Right kidney (tissue), 1 donor: ENCODE data around the gene PARVB.
A peak's percentile ranks its signal among the peaks of the same experiment; 100 is the strongest.

Experiments used
- DNase-seq: peaks from one replicate; pipeline ENCODE4 v3.0.0-alpha.2; 2016

The PARVB gene

DNA sequence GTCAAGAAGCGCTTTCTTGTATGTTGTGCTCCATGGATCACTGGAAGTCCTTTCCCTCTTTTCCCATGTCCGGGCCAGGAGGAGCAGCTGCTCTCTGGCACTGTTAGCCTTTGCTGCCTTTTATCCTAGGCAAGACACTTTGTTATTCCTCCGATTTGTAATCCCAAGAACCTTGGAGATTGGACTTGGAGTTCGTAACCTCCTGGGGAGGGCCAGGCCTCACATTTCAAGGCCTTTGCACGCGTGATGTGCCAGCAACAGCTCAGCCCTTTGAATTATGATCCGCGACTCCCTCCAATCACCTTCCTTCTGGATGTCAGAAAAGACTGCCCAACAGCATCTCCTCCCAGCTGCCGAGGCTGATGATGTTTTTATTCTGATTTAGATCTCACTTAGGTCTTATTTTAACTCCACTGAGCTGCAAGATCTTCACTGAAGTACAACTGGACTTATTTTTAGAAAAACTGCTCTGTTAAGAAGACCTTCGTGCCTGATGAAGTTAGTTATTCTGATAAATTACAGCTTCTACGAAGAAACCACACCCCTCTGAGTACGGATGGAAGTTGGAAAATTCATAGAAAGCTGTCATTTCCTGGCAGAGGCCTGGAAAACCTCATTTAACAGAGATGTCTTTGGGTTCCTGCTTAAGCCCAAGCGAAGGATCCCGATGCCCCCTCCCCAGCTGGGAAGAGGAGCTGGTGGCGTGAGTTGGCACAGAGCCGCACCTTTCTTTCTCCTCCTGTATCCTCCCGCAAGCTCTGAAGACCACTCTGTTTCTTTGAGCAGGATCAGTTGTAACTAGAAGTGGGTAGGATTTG, 62.4 kb downstream of the PARVB start:
- DNase-seq: peak; percentile 45

DNA sequence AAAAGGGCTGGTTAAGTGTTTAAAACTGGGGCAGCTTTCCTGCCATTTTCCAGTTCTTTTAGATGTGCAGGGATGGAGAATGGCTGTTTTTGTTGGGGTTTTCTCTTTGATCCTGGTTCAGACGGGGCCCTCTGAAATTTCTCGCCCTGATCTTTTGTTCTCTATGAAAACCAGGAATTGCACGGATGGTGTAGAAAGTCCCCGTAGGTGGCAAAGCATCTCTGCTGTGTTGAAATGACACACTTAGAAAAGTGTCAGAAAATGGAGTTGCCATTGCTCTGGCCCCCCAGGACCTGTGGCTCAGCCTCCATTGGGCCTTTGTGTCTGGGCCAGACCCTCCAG, 63.0 kb downstream of the PARVB start:
- DNase-seq: no peak

DNA sequence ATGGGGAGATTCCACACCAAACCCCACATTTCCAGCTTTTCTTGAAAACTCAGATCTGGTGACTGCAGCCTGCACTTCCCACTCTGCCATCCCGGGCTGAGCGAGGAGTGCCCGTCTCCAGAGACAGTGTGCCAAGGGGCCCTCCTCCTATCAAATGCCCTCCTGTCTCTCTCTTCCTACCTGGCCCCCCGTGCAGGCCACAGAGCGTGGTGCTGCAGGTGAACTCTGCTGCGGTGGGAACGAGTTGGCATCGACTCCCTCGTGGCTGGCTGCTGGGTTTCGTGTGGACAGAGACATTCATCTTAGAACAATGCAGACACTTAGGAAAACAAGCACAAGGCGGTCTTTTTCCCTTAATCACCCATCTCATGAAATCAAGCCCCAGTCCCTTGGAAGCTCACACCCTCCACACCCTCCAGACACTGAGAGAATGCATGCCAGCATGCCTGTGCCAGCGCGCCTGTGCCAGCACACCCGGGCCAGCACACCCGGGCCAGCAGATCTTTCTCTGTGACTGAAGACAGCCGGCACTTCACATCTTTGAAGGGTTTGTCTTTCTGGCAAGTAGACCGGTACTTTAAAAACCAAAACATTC, 65.0 kb downstream of the PARVB start:
- no peak for DNase-seq

DNA sequence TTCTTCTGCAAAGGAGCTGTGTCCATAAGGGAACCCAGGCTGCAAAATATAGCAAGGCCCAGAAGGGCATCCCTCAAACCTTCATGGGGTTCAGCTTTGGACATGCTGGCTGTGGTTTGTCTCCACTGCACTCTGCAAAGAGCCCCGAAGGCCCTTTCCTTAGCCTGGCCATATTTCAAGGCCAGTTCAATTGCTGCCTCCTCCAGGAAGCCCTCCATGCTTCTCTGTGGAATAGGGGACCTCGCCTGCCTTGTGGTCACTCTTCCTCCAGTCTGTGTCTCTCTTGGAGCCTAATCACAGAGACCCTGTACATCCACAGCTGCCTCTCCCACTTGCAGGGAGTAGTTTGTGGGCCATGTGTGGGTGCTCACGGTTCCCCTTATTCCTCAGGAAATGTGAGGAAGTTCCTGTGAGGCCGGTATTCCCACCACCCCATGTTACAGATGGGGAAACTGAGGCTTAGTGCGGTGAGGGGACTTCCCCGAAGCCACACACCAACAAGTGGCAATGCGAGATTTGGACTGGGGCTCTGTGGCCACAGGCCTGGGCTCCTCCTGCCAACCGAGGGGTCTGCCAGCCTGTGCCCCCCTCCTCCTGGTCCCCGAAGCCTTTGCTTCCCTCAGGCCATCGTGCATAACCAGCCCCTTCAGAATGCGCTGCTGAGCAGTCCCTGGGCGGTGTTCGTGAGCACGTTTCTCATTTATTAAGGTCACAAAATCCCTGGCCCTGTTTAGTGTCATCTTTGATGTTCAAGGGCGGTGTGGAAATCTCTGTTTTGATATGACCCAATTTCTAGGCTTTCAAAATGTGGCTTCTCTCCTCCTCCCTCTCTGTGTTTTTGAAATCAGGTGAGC, 65.8 kb downstream of the PARVB start:
- no peak for DNase-seq

DNA sequence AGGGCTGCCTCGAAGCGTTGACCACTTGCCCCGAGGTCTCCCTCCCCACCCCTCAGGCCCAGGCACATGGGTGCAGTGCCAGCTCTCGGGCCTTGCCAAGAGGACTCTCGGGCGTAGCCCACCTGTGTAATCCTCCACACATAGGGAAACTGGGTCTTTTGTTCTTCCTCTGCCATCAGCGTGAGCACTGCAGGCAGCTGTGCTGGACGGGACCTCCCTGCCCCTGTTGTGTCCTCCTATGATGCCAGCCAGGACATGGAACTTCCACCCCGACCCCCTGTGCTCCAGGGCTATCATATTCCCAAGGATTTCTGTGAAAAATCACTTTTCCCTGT, 66.4 kb downstream of the PARVB start:
- DNase-seq: no peak

DNA sequence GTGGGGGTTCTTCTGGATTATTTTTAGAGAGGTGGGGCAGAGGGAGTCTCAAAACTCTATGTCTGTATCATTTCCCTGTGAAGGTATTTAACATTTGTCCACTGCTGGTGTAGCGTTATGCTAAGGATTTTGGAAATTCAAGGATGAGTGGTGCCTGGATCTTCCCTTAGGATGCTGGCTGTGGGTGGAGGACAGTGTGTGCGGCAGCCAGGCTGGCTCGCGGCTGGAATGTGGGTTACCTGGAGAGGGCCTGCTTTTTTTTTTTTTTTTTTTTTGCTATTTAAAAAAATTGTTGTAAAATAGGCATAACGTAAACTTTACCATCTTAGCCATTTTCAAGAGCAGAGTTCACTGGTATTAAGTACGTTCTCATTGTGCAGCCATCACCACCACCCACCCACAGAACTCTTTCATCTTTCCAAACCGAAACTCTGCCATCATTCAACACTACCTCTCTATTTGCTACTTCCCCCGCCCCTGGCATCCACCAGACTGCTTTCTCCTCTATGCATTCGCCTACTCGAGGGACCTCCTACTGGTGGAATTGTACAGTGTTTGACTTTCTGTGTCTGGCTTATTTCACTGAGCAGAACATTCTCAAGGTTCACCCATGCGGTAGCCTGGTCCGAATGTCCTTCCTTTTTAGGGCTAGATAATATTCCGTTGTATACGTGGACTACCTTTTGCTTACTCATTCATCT, 67.1 kb downstream of the PARVB start:
- no peak for DNase-seq

DNA sequence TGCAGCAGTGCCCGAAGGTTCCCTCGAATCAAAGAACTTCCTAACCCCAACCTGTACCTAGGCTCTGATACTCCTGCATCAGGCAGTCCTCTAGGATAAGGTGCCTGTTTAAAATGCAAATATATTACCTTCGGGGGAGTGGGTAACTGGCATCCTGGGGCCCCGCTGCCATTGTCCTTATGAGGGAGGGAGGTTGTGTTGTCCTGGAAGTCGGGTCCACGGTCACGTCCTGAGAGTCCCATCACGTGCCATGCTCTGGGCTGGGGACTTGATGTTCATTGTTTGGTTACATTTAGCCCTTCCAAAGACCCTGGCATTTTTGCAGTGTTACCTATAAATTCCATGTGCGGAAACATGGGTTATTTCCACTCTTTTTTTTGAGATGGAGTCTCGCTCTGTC, 67.6 kb downstream of the PARVB start:
- DNase-seq: no peak

DNA sequence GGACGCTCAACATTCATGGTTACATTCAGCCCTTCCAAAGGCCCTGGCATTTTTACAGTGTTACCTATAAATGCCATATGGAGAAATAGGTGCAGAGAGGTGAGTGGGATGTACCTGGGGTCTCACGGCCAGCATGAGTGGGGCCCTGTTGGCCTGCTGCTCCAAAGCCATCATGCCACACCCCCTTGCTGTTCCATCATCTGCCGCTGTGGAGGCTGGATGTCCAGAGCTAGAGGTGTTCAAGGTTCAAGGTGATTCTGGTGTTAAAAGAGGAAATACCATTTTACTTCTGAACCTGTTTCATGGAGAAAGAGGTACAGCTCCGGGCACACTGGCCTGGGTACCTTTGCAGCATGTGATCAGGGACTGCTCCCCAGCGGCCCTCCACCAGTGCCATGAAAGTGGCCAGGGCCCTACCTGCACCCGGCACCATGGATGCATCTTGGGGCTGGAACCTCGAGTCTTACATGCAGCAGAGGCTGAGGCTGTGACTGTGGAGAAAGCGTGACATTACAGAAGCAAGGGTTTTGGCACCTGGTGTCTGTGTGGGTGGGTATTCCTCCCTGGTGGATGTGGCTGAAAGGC, 68.6 kb downstream of the PARVB start:
- DNase-seq: no peak

DNA sequence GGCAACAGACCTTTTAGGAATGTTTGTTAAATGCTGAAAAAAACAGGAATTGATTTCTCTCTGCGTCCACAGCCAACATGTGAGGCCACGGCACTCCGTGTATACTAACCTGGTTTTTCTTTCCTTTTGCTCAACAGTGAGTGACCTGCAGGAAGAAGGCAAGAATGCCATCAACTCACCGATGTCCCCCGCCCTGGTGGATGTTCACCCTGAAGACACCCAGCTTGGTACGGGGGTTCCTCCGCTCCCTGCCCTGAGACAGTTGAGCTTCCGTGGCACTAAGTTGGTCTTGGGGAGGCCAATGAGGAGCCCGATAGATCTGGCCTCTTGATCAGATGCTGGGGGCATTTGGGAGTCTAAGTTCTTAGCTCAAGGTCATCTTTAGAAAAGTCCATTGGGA, 69.7 kb downstream of the PARVB start:
- DNase-seq: no peak

DNA sequence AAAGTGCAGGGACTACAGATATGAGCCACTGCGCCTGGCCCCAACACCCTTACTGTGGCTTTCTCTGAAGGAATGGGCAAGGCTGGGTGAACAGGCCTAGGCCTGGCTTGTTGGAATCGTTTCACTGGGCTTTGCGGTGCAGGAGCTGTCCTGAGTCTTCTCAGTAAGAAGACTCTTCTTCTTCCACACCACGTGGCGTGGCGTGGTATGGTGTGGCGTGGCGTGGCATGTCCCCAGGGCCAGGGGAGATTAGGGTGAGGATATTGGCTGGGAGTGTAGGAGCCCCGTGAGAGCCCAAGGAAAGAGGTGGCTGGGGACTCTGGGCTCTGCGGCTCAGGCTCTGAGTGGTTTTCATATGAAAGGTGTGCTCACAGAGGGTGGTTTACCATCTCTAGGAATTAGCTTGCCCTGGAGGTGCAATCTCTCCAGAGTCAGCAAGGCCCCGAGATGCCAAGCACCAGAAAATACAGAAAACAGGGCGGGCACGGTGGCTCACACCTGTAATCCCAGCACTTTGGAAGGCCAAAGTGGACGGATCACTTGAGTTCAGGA, 70.7 kb downstream of the PARVB start:
- no peak for DNase-seq

DNA sequence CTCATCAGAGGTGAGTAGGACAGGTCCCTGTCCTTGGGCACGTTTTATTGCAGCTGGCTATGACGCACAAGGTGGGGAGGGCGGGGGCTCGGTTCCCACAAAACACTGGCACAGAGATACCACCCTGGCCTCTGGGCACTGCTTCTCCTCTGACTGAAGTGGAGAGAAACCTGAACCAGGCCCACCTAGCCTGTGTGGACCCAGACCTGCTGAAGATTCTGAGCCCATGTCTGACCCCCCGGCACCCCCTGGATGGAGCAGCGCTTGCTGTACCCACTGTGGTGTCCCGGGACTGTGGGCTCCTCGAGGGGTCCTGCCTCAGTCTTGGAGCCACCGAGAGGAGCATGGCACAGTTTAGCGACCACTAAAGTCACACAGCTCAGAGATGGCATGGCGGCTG, 72.6 kb downstream of the PARVB start:
- no peak for DNase-seq

DNA sequence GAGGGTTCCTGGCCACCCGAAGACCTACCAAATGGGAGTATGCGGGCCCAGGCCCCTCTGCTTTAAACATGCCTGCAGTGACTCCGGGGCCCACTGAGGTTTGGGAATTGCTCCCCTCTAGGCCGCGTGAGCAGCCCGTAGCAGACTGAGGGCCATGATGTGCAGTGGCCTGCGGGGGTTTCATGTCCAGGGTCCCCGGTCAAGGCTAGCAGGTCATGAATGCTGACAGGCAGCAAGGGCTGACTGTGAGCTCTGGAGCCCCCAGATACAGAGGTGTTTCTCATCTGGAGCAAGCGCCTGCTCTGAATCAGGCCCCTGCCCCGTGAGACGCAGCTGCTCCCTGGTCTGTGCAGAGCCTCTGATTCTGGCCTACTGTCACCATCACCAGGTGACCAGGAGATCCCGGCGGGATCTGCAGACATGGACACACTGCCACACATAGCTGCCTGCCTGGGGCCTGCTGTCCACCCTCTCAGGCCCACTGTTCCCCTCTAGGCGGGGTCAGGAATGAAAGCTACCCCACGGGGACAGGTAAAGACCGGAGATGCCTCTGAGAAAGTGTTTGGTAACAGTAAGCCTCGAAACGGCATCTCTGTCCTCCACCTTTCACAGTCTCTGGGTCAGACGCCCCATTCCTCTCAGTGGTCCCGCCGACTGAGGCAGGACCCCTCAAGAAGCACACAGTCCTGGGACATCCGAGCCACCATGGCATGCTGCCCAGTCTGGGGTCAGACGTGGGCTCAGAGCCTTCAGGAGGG, 73.3 kb downstream of the PARVB start:
- DNase-seq: no peak

DNA sequence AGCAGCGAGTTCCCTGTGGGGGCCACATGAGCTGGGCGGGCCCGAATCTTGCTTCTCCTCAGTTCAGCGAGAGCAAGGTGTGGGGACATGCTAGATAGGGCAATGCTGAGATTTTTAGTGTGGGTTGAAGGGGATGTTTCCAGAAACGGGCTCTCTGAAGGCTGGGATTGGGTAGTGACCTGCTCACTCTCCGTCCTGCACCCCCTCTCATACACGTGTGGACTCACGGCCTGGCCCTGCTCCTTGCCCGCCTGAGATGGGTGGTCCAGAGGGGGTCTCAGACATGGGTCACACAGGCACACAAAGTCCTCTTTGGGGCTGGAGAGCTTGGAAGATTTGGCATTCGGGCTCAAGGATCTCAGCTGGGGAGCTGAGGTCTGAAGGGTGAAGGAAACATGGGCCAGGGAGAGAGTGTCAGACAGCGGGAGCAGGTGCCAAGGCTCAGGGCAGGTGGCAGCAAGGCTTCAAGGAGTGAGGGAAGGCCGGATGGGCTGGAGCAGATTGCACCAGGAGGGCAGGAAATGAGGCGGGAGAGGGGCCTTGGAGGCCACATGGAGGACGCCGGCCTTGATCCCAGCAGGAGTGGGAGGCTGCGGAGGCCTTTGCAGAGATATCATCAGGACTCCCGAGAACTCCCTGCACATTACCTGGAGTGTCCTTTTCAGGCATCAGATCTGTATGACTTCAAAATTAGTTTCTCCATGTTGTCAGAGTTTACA, 74.1 kb downstream of the PARVB start:
- DNase-seq: no peak

DNA sequence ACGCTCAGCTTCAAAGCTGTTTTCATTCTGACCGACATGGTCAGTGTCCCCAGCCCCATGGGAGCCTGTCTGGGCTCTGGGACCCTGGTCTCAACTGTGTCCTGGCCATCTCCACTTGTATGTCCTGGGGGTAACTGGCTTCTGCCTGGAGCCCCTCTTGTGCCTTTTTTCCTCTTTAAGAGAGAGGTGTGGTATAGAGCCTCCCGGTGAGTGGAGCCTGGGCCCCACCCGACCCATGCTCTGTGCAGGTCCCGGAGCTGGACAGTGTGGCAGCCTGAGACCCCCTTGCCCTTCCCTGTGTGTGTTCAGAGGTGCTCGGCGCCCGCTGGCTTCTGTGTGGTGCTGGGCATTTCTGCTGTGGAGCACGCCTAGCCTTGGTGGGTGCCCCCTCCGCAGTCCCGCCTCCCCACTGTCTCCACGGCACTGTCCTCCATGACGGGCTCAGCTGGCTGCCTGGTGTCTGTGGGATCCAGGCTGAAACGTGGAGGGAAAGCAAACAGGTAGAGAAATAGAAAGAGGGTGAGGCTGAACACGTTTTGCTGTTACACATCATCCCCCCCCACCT, 74.9 kb downstream of the PARVB start:
- DNase-seq: no peak

DNA sequence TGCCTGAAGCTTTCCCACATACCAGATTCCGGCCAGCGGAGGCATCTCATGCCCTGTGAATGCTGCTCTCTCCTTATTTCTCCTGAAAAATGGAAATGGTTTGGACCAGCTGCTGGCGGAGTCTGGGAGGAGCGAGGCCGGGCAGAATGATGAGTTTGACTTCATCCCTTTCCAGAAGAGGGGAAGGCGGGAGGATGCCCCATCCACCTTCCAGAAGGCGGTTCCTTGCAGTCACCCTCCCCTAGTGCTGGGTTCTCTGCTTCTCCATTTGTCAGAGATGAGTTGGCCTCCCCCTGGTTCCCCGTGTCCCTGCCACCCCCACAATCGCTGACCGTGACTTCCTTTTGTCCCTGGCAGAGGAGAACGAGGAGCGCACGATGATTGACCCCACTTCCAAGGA, 75.6 kb downstream of the PARVB start:
- no peak for DNase-seq

DNA sequence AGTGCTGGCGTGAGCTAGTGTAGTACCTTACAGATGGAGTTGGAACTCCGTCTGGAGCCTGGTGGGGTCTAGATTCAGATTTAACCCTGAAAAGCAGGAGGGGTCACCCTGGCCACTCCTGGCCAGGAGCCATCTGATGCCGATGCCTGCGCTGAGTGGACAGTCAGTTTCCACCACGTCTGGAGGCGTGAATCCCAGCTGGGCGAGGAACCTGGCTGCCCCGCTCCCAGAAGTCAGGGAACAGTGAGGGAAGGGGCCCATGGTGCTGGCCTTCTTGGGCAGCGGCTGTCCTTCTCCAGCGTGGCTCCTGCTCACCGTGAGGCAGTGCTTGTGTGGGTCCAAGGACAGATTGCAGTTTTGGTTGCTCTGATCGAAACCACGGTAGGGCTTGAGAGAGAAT, 76.3 kb downstream of the PARVB start:
- no peak for DNase-seq

DNA sequence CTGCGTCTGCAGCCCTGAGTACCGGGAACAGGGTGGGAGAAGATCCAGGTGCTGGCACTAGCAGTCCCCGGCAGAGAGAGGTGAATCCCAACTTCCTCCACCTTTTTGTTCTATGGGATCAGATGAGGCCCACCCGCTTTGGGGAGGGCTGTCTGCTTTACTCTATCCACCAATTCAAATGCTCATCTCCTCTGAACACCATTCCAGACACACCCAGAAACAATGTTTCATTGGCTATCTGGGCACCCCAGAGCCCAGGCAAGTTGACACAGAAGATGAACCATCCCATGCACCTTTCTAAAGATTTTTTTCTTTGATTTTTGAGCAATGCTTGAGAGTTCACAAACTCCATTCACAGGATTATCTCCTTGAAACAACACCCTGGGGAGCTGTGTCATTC, 78.0 kb downstream of the PARVB start:
- no peak for DNase-seq

DNA sequence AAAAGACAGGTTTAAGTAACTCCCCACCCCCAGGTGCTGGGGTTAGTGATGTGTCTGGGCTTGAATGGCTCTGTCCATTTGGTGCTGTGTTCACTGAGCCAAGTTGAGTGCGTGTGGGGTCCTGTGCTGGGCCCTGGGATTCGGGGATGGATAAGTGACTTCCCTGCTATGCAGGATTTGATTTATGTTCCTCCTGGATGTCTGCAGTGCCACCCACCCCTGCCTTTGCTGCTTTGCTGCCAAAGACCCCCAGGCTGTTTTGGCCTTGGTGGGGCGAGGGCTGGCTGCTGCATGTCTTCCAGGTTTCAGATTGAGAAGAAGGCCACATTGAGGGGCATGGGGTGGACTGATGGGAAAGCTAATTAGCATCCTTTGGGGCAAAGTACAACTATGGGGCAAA, 78.8 kb downstream of the PARVB start:
- no peak for DNase-seq

DNA sequence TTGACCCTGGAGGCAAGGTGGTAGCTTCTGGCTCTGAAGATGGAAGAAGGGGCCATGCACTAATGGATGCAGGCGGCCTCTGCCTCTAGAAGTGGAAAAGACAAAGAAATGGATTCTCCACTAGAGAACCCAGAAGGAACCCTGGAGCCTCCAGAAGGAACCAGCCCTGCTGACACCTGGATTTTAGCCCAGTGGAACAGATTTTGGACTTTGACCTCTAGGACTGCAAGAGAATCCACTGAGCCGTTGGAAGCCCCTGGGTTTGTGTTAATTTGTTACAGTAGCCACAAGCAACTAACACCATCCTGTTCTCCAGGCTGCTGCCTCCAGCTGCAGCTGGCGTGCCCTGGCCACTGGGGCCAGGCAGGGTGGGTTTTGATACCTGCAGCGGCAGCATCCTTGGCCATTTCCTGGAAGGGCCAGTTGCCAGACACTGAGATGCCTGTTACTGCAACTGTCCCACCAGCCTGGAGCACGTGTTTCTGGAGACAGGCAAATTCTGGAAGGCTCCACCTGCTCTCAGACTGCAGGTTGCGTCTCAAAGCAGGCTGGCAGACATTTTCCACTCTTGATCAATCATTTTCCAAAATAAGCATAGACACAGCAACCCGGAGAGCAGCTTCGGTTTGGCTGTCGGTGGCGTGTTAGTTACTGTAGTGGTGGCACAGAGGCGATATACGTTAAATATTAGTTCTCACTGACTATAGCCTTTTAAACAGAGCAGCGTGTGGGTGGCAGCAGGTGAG, 79.8 kb downstream of the PARVB start:
- no peak for DNase-seq

DNA sequence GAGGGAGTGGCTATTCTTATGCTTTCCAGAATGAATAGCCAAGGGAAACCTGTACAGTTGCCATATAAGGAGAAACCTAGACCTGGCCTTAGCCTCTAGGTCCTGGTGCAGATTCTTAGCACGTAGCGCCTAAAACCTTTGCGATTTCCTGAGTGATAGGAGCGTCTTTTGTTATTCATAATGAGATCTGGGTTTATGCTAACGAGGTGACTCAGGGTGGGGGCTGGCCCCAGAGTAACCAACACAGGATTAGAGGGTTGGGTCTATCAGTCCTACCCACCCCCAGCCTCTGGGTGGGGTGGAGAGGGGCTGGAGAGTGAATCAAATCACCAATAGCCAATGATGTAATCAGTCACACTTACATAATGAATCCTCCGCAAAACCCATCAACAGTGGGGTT, 83.2 kb downstream of the PARVB start:
- DNase-seq: no peak
